ENCODE data around the gene BEND6. TPM values are rescaled to one million over a fixed set of nuclear protein-coding genes. Genes with fewer than 3 reads are reported as not detected.

BEND6 gene
- total RNA-seq, 4 donors from 2014 or later: not detected

DNA sequence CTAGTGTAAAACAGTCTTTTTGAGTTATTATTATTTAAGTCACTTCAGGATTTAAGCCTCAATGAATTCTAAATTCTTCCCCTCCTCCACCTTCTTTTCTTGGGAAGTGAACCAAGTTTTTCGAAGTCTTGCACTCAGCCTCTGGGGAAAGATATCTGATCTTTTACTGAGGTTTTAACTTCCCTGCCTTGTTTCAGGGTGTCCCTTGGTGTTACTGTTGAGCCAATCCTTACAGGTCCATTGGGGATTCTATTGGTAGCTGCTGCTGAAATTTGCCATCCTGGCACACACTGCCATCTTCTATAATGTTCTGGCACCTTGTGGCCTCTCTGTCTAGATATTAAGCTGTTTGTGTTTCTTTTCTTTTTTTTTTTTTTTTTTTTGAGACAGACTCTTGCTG is 31.7 kb downstream of the BEND6 start:
- H3K27me3 ChIP-seq: no peaks in the 10 kb centered on the region
- H3K36me3 ChIP-seq: no peaks in the 10 kb centered on the region
- H3K9me3 ChIP-seq: no peaks in the 10 kb centered on the region
- H3K4me1 ChIP-seq: no peaks in the 10 kb centered on the region
- no peak overlapping the region for H3K27ac ChIP-seq
- TF ChIP-seq POLR2A (IDR thresholded peaks at IDR 0.05): no peak
- TF ChIP-seq, protein P1, sequence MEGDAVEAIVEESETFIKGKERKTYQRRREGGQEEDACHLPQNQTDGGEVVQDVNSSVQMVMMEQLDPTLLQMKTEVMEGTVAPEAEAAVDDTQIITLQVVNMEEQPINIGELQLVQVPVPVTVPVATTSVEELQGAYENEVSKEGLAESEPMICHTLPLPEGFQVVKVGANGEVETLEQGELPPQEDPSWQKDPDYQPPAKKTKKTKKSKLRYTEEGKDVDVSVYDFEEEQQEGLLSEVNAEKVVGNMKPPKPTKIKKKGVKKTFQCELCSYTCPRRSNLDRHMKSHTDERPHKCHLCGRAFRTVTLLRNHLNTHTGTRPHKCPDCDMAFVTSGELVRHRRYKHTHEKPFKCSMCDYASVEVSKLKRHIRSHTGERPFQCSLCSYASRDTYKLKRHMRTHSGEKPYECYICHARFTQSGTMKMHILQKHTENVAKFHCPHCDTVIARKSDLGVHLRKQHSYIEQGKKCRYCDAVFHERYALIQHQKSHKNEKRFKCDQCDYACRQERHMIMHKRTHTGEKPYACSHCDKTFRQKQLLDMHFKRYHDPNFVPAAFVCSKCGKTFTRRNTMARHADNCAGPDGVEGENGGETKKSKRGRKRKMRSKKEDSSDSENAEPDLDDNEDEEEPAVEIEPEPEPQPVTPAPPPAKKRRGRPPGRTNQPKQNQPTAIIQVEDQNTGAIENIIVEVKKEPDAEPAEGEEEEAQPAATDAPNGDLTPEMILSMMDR (IDR thresholded peaks at IDR 0.05): no peak
- H3K4me3 ChIP-seq: no peak overlapping the region
- DNase-seq: no peak

- H3K9me3 ChIP-seq: no peaks in the 10 kb centered on the region
- H3K27me3 ChIP-seq: no peaks in the 10 kb centered on the region
- H3K36me3 ChIP-seq: no peaks in the 10 kb centered on the region
- no peak overlapping the region for H3K4me3 ChIP-seq
- no peak for TF ChIP-seq POLR2A (IDR thresholded peaks at IDR 0.05)
- no peaks in the 10 kb centered on the region for H3K4me1 ChIP-seq
- no peak overlapping the region for H3K27ac ChIP-seq
- DNase-seq: no peak
These were observed 33.2 kb downstream of the BEND6 start for GRCh38 chr6:56988145-56988544.

DNA sequence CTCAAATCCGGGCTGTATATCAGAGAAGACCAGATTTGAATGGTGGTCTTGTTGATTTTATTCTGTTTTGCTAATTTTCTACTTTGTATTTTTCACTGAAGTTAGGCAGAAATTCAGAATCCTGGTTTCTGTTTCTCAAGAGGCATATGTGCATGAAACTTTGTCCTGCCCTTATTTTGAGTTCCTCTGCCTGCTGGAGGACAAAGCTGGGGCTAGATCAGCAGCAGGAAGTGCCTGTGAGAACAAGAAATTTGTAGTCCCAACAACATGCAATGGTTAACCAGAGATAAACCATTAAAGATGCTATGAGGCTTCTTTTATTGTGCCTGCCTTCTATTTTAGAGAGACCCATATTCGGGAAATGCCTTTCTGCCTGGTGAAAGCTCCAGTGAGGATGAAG is 37.1 kb downstream of the BEND6 start:
- Histone ChIP-seq H3K4me1 (no peaks in the 10 kb centered on the region), H3K27ac (no peak overlapping the region), H3K27me3 (no peaks in the 10 kb centered on the region), H3K9me3 (no peaks in the 10 kb centered on the region), H3K4me3 (no peak overlapping the region), H3K36me3 (no peaks in the 10 kb centered on the region)
- TF ChIP-seq, protein P1 (IDR thresholded peaks at IDR 0.05): no peak
- TF ChIP-seq POLR2A (IDR thresholded peaks at IDR 0.05): no peak
- DNase-seq: no peak

- Histone ChIP-seq H3K36me3 (no peaks in the 10 kb centered on the region), H3K4me3 (no peak overlapping the region), H3K4me1 (no peaks in the 10 kb centered on the region), H3K27me3 (no peaks in the 10 kb centered on the region), H3K27ac (no peak overlapping the region), H3K9me3 (no peaks in the 10 kb centered on the region)
- TF ChIP-seq POLR2A (IDR thresholded peaks at IDR 0.05): no peak
- TF ChIP-seq, protein P1 (IDR thresholded peaks at IDR 0.05): no peak
- DNase-seq: no peak
These were observed 37.8 kb downstream of the BEND6 start for GRCh38 chr6:56992703-56993102.

DNA sequence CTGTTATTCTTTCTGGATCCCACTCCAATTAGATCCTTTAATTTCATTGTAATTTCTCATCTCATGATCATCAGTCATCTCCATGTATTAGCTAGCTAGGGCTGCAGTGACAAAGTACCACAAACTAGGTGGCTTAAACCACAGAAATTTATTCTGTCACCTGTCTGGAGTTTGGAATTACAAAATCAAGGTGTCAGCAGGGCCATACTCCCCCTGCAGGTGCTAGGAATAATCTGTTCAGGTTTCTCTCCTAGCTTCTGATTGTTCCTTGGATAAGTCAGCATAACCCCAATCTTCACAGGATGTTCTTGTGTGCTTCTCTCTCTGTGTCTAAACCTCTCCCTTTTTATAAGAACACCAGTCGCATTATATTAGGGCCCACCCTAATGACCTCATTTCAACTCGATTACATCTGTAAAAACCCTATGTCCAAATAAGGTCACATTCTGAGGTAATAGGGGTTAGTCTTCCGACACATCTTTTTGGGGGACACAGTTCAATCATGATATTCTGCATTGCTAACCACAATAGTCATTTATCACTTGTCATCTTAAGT is 40.5 kb downstream of the BEND6 start:
- no peak for DNase-seq
- Histone ChIP-seq H3K4me1 (no peaks in the 10 kb centered on the region), H3K27ac (no peak overlapping the region), H3K4me3 (no peak overlapping the region), H3K27me3 (no peaks in the 10 kb centered on the region), H3K9me3 (no peaks in the 10 kb centered on the region), H3K36me3 (no peaks in the 10 kb centered on the region)
- TF ChIP-seq POLR2A (IDR thresholded peaks at IDR 0.05): no peak
- TF ChIP-seq, protein P1 (IDR thresholded peaks at IDR 0.05): peak in 1 of 6 experiments; percentile 3

- Histone ChIP-seq H3K36me3 (no peaks in the 10 kb centered on the region), H3K27ac (no peak overlapping the region), H3K9me3 (no peaks in the 10 kb centered on the region), H3K4me1 (no peaks in the 10 kb centered on the region), H3K4me3 (no peak overlapping the region), H3K27me3 (no peaks in the 10 kb centered on the region)
- no peak for DNase-seq
- TF ChIP-seq, protein P1 (IDR thresholded peaks at IDR 0.05): no peak
- TF ChIP-seq POLR2A (IDR thresholded peaks at IDR 0.05): no peak
These were observed 41.5 kb downstream of the BEND6 start for GRCh38 chr6:56996401-56996800.
